Suprapubic skin (tissue), 4 donors: ENCODE measurements around the gene CHDH. TPM values are rescaled to one million over a fixed set of nuclear protein-coding genes. Genes with fewer than 3 reads are reported as not detected.

Experiments used
- DNase-seq, 2 donors: peaks; one replicate each; pipeline ENCODE4 v3.0.0-alpha.2; 2019; ENCODE audit warnings: low spot score in 2 of 2
- H3K27ac ChIP-seq: fragments of 200-600 bp; sonication (generic); one replicate; pipeline ENCODE4 v1.5.1; 2019
- H3K27me3 ChIP-seq: fragments of 200-600 bp; sonication (generic); one replicate; pipeline ENCODE4 v1.5.1; 2019
- H3K36me3 ChIP-seq: fragments of 200-600 bp; sonication (generic); one replicate; pipeline ENCODE4 v1.5.1; 2019
- H3K4me1 ChIP-seq: fragments of 200-600 bp; sonication (generic); one replicate; pipeline ENCODE4 v1.5.1; 2019
- H3K4me3 ChIP-seq: fragments of 200-600 bp; sonication (generic); one replicate; pipeline ENCODE4 v1.5.1; 2019; ENCODE audit warnings: mild to moderate bottlenecking
- H3K9me3 ChIP-seq: fragments of 200-600 bp; sonication (generic); one replicate; pipeline ENCODE4 v1.5.1; 2019
- EP300 ChIP-seq: sonication (generic); formaldehyde crosslinking; IDR thresholded peaks from one replicate; pipeline ENCODE4 v1.6.1; 2017; ENCODE audit warnings: antibody characterized with exemption
- POLR2A ChIP-seq, 2 donors: fragments of 450-650 bp; IDR thresholded peaks; one replicate each; pipeline ENCODE4 v1.6.1; 2017; ENCODE audit warnings: antibody characterized with exemption in 2 of 2, mild to moderate bottlenecking in 2 of 2, moderate library complexity in 2 of 2
- POLR2AphosphoS5 ChIP-seq, 3 donors: sonication (generic); formaldehyde crosslinking; IDR thresholded peaks; one replicate each; pipeline ENCODE4 v1.6.1; 2017; ENCODE audit warnings: antibody characterized with exemption in 3 of 3
- WGBS: methylation state at CpG from one replicate; pipeline ENCODE4 v1.1.5; 2018; 5-methylcytosine and 5-hydroxymethylcytosine counted together
- total RNA-seq, 4 donors: library from RNA; depleted of rRNA; stranded (reverse); fragments of >200 nt; gene quantifications; one replicate each; pipeline ENCODE4 v1.1.0, GENCODE V29; 2016
- TF ChIP-seq, protein P1 (sequence below), 2 donors: fragments of 200-600 bp in 1 of 2; fragments of 450-650 bp in 1 of 2; sonication (generic) in 1 of 2; IDR thresholded peaks; one replicate each; pipeline ENCODE4 v1.5.1; 2016 to 2019; ENCODE audit warnings: antibody characterized with exemption in 2 of 2, mild to moderate bottlenecking in 1 of 2, moderate library complexity in 1 of 2

The CHDH gene
- total RNA-seq, 4 donors from 2014 or later, result 6.0 to 26.4 (median 9.3) TPM

DNA sequence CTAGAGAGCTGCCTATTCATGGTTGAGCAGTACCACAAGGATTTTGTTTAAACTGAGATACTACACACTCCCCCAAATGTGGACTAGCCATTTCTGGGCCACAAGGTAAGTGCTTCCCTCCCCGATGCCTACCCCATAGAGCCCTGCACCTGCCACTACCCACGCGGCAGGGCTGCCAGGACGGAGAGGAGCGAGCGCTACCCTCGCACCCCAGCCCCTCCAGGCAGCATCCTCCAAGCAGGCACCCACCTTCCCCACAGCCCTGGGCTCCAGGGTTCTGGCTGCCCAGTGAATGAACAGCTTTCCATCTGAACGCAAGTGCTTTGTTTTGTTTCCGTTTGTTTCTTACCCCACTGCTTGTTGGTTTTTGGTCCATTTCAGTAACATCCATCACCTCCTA is 59.2 kb downstream of the CHDH start:
- 95% methylated on average over 9 of the region's 9 CpGs for WGBS
- Histone ChIP-seq H3K4me1 (no peaks in the 10 kb centered on the region), H3K9me3 (no peaks in the 10 kb centered on the region), H3K36me3 (no peaks in the 10 kb centered on the region), H3K27ac (no peak overlapping the region), H3K27me3 (no peaks in the 10 kb centered on the region), H3K4me3 (no peak overlapping the region)
- no peak for DNase-seq
- TF ChIP-seq POLR2AphosphoS5 (IDR thresholded peaks at IDR 0.05) (no peak), EP300 (no peak), POLR2A (IDR thresholded peaks at IDR 0.05) (no peak)
- TF ChIP-seq, protein P1, sequence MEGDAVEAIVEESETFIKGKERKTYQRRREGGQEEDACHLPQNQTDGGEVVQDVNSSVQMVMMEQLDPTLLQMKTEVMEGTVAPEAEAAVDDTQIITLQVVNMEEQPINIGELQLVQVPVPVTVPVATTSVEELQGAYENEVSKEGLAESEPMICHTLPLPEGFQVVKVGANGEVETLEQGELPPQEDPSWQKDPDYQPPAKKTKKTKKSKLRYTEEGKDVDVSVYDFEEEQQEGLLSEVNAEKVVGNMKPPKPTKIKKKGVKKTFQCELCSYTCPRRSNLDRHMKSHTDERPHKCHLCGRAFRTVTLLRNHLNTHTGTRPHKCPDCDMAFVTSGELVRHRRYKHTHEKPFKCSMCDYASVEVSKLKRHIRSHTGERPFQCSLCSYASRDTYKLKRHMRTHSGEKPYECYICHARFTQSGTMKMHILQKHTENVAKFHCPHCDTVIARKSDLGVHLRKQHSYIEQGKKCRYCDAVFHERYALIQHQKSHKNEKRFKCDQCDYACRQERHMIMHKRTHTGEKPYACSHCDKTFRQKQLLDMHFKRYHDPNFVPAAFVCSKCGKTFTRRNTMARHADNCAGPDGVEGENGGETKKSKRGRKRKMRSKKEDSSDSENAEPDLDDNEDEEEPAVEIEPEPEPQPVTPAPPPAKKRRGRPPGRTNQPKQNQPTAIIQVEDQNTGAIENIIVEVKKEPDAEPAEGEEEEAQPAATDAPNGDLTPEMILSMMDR (IDR thresholded peaks at IDR 0.05), result no peak

GRCh38 chr3:53780806-53781205 is 65.4 kb downstream of the CHDH start:
- peaks cover 3% of the 10 kb centered on the region for H3K4me1 ChIP-seq
- TF ChIP-seq, protein P1 (IDR thresholded peaks at IDR 0.05), result no peak
- no peak for TF ChIP-seq POLR2AphosphoS5 (IDR thresholded peaks at IDR 0.05)
- TF ChIP-seq POLR2A (IDR thresholded peaks at IDR 0.05), result no peak
- no peak for TF ChIP-seq EP300
- no peaks in the 10 kb centered on the region for H3K9me3 ChIP-seq
- no peak overlapping the region for H3K4me3 ChIP-seq
- H3K27me3 ChIP-seq, result no peaks in the 10 kb centered on the region
- DNase-seq, result no peak
- H3K36me3 ChIP-seq, result no peaks in the 10 kb centered on the region
- H3K27ac ChIP-seq, result no peak overlapping the region
- WGBS, result 91% methylated on average over 2 of the region's 2 CpGs

GRCh38 chr3:53780171-53780570 is 66.0 kb downstream of the CHDH start:
- no peak overlapping the region for H3K4me3 ChIP-seq
- no peaks in the 10 kb centered on the region for H3K27me3 ChIP-seq
- 90% methylated on average over 4 of the region's 4 CpGs for WGBS
- TF ChIP-seq POLR2A (IDR thresholded peaks at IDR 0.05) (no peak), EP300 (no peak), POLR2AphosphoS5 (IDR thresholded peaks at IDR 0.05) (no peak)
- TF ChIP-seq, protein P1 (IDR thresholded peaks at IDR 0.05), result no peak
- no peaks in the 10 kb centered on the region for H3K36me3 ChIP-seq
- no peaks in the 10 kb centered on the region for H3K9me3 ChIP-seq
- H3K4me1 ChIP-seq, result peaks cover 3% of the 10 kb centered on the region
- no peak overlapping the region for H3K27ac ChIP-seq
- DNase-seq, result no peak

DNA sequence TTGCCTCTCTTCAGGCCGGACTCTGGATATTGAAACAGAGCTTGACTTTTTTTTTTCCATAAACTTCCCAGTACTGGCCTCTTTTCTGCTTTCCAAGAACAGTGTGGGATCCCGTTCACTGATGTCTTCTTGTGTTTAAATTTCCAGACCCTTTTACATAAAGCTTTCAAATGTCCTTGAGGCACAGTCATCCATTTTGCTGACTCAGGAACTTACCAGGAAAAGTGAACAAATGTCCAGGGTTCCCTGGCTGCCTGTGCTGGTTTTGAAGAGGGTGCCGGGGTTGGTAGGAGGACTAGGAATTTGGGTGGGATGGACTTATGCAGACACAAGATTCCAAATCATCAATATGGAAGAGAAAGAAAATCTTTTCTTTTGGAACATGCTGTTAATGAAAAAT is 68.1 kb downstream of the CHDH start:
- TF ChIP-seq, protein P1 (IDR thresholded peaks at IDR 0.05), result no peak
- TF ChIP-seq POLR2AphosphoS5 (IDR thresholded peaks at IDR 0.05), result no peak
- no peak for TF ChIP-seq EP300
- TF ChIP-seq POLR2A (IDR thresholded peaks at IDR 0.05), result no peak
- WGBS, result 91% methylated on average over 3 of the region's 3 CpGs
- H3K36me3 ChIP-seq, result no peaks in the 10 kb centered on the region
- H3K4me3 ChIP-seq, result no peak overlapping the region
- peaks cover 14% of the 10 kb centered on the region for H3K4me1 ChIP-seq
- H3K27ac ChIP-seq, result no peak overlapping the region
- no peaks in the 10 kb centered on the region for H3K27me3 ChIP-seq
- no peak for DNase-seq
- no peaks in the 10 kb centered on the region for H3K9me3 ChIP-seq

GRCh38 chr3:53777468-53777867 is 68.8 kb downstream of the CHDH start:
- TF ChIP-seq, protein P1 (IDR thresholded peaks at IDR 0.05), result no peak
- TF ChIP-seq POLR2A (IDR thresholded peaks at IDR 0.05), result no peak
- TF ChIP-seq POLR2AphosphoS5 (IDR thresholded peaks at IDR 0.05), result no peak
- TF ChIP-seq EP300, result no peak

More at GRCh38 chr3:53777468-53777867, 68.8 kb downstream of the CHDH start:
- DNase-seq, result no peak
- Histone ChIP-seq H3K27ac (no peak overlapping the region), H3K9me3 (no peaks in the 10 kb centered on the region), H3K36me3 (no peaks in the 10 kb centered on the region), H3K4me1 (peaks cover 20% of the 10 kb centered on the region), H3K27me3 (no peaks in the 10 kb centered on the region), H3K4me3 (no peak overlapping the region)
- WGBS, result 94% methylated on average over 8 of the region's 8 CpGs
